Prostate gland (tissue), 2 donors: Measurements from ENCODE around the gene PIAS3.

Experiments
- CTCF ChIP-seq, 4 experiments: fragments of 200-600 bp in 2 of 4; fragments of 450-650 bp in 2 of 4; sonication (generic) in 2 of 4; IDR thresholded peaks; 1 replicate in 3 of 4; 2 replicates in 1 of 4; pipeline ENCODE4 v1.5.1; 2016 to 2019; ENCODE audit warnings: antibody characterized with exemption in 4 of 4, mild to moderate bottlenecking in 2 of 4, moderate library complexity in 2 of 4
- POLR2A ChIP-seq: fragments of 450-650 bp; IDR thresholded peaks from one replicate; pipeline ENCODE4 v1.6.1; 2016; ENCODE audit warnings: antibody characterized with exemption, mild to moderate bottlenecking

- TF ChIP-seq CTCF (IDR thresholded peaks at IDR 0.05) (no peak), POLR2A (no peak)
Measured at GRCh38 chr1:145868232-145868631, 9.4 kb upstream of the PIAS3 start.
